ENCODE results near the gene TMEM183A.
"Not testable (repeated sequence)": the region's sequence is repeated elsewhere in the genome, so short reads cannot be mapped to it uniquely, and the experiment has no call there.

TMEM183A gene

DNA sequence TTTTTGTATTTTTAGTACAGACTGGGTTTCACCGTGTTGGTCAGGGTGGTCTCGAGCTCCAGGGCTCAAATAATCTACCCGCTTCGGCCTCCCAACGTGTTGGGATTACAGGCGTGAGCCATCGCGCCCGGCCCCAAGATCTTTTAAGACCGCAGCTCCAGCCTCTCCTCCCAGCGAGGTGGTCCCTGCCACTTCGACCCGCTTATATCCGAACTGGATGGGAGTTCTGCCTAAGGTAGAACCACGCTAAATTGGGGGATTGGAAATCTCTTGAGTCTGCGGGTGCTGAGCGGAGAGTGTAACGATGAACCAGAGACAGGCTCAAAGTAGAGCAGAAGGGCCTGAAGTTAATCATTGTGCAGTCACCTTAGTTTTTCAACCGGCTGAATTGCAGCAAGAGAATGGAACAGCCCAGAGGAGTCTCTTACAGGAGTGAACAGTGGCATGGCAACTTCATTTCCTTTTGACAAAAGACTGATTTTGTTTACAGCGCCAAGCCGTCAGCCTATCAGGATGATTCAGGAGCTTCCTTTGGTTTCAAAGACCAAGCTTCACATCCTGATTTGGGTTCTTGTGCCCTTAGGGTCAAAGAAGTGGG is 39.4 kb upstream of the TMEM183A start:
- peak overlapping the region; percentile 78 to 88 for H3K4me3 ChIP-seq (ENCODE audit: low read length in 2 of 2)
- H3K27me3 ChIP-seq (ENCODE audit: control insufficient read depth in 1 of 2, insufficient read depth in 2 of 2, low read length in 2 of 2): no peaks in the 10 kb centered on the region
- H3K9ac ChIP-seq (ENCODE audit: low read length in 2 of 2): peak overlapping the region; percentile 72 to 80
- peaks cover 20% of the 10 kb centered on the region for H3K4me1 ChIP-seq (ENCODE audit: control insufficient read depth, insufficient read depth, low read length)
- peaks cover 3 to 18% of the 10 kb centered on the region in 2 donors for H3K36me3 ChIP-seq (ENCODE audit: control insufficient read depth in 2 of 2, insufficient read depth in 2 of 2, low read length in 2 of 2)
- no peaks in the 10 kb centered on the region for H3K9me3 ChIP-seq (ENCODE audit: control insufficient read depth in 2 of 2, low read length in 2 of 2)
- H3K27ac ChIP-seq (ENCODE audit: low read length): peak overlapping the region; percentile 71

DNA sequence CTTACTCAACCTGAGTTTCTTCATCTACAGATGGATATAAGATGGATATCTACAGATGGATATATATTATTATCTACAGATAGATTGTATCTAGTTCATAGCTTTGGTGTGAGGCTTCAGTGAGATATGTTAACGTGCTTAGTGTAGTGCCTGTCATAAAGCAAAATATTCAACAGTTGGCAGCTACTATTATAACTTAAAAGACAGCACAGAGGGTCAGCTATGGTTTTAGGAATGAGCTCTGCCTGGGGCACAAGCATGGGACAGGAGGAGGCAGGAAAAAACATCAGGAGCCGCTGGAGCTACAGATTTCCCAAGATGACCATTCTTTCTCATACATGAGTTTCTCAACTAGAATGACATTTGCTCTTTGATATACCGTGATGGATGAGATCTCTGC is 38.8 kb upstream of the TMEM183A start:
- Histone ChIP-seq H3K27ac (ENCODE audit: low read length) (peak overlapping the region; percentile 71), H3K27me3 (ENCODE audit: control insufficient read depth in 1 of 2, insufficient read depth in 2 of 2, low read length in 2 of 2) (no peaks in the 10 kb centered on the region), H3K9me3 (ENCODE audit: control insufficient read depth in 2 of 2, low read length in 2 of 2) (no peaks in the 10 kb centered on the region), H3K4me3 (ENCODE audit: low read length in 2 of 2) (peak overlapping the region in 1 of 2 donors; percentile 88), H3K36me3 (ENCODE audit: control insufficient read depth in 2 of 2, insufficient read depth in 2 of 2, low read length in 2 of 2) (peaks cover 0 to 16% of the 10 kb centered on the region in 2 donors), H3K4me1 (ENCODE audit: control insufficient read depth, insufficient read depth, low read length) (peaks cover 20% of the 10 kb centered on the region), H3K9ac (ENCODE audit: low read length in 2 of 2) (peak overlapping the region; percentile 72 to 80)

DNA sequence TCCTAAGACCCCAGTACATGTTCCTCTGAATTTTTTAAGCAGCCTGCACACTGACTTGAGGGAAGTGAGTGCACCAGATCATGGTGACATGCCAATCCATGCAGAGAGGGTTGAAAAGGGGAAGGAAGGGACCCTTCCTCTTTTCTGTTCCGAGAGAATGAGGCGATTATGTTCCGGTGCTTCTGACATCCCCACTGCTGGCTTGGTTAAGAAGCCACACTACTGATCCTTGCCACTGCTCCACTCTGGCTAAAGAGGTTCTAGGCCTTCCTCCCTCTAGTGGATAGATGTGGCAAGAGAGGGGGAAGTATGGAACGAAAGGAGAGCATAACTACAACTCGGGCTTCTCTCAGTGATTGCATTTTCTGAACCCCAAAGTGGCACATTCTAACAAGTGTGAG is 38.3 kb upstream of the TMEM183A start:
- Histone ChIP-seq H3K27ac (ENCODE audit: low read length) (no peak overlapping the region), H3K36me3 (ENCODE audit: control insufficient read depth in 2 of 2, insufficient read depth in 2 of 2, low read length in 2 of 2) (peaks cover 0 to 11% of the 10 kb centered on the region in 2 donors), H3K9ac (ENCODE audit: low read length in 2 of 2) (no peak overlapping the region)

DNA sequence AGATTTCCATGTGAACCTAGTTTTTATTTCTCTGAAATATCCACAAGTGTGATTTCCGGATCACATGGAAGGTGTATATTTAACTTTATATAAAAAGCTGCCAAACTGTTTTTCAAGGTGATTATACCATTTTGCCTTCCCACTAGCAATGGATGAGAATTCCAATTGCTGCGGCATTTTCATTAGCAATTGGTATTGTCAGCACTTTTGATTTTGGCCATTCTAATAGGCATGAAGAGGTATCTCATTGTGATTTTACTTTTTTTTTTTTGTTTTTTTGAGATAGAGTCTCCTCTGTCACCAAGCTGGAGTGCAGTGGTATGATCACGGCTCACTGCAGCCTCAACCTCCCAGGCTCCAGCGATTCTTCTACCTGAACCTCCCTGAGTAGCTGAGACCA is 35.1 kb upstream of the TMEM183A start:
- Histone ChIP-seq H3K27me3 (ENCODE audit: control insufficient read depth in 1 of 2, insufficient read depth in 2 of 2, low read length in 2 of 2) (no peaks in the 10 kb centered on the region), H3K4me1 (ENCODE audit: control insufficient read depth, insufficient read depth, low read length) (peaks cover 9% of the 10 kb centered on the region), H3K9me3 (ENCODE audit: control insufficient read depth in 2 of 2, low read length in 2 of 2) (no peaks in the 10 kb centered on the region), H3K27ac (ENCODE audit: low read length) (no peak overlapping the region), H3K4me3 (ENCODE audit: low read length in 2 of 2) (no peak overlapping the region), H3K9ac (ENCODE audit: low read length in 2 of 2) (no peak overlapping the region), H3K36me3 (ENCODE audit: control insufficient read depth in 2 of 2, insufficient read depth in 2 of 2, low read length in 2 of 2) (no peaks in the 10 kb centered on the region)

More for the DNA sequence above, 38.3 kb upstream of the TMEM183A start:
- Histone ChIP-seq H3K4me1 (ENCODE audit: control insufficient read depth, insufficient read depth, low read length) (peaks cover 20% of the 10 kb centered on the region), H3K9me3 (ENCODE audit: control insufficient read depth in 2 of 2, low read length in 2 of 2) (no peaks in the 10 kb centered on the region), H3K4me3 (ENCODE audit: low read length in 2 of 2) (peak overlapping the region in 1 of 2 donors; percentile 22), H3K27me3 (ENCODE audit: control insufficient read depth in 1 of 2, insufficient read depth in 2 of 2, low read length in 2 of 2) (no peaks in the 10 kb centered on the region)

- no peaks in the 10 kb centered on the region for H3K9me3 ChIP-seq (ENCODE audit: control insufficient read depth in 2 of 2, low read length in 2 of 2)
- H3K27me3 ChIP-seq (ENCODE audit: control insufficient read depth in 1 of 2, insufficient read depth in 2 of 2, low read length in 2 of 2): peaks cover 4 to 11% of the 10 kb centered on the region in 2 donors
- H3K4me3 ChIP-seq (ENCODE audit: low read length in 2 of 2): no peak overlapping the region
- no peak overlapping the region for H3K27ac ChIP-seq (ENCODE audit: low read length)
- no peak overlapping the region for H3K9ac ChIP-seq (ENCODE audit: low read length in 2 of 2)
- no peaks in the 10 kb centered on the region for H3K36me3 ChIP-seq (ENCODE audit: control insufficient read depth in 2 of 2, insufficient read depth in 2 of 2, low read length in 2 of 2)
- no peaks in the 10 kb centered on the region for H3K4me1 ChIP-seq (ENCODE audit: control insufficient read depth, insufficient read depth, low read length)
Measured at GRCh38 chr1:202974856-202975255, 32.3 kb upstream of the TMEM183A start.

DNA sequence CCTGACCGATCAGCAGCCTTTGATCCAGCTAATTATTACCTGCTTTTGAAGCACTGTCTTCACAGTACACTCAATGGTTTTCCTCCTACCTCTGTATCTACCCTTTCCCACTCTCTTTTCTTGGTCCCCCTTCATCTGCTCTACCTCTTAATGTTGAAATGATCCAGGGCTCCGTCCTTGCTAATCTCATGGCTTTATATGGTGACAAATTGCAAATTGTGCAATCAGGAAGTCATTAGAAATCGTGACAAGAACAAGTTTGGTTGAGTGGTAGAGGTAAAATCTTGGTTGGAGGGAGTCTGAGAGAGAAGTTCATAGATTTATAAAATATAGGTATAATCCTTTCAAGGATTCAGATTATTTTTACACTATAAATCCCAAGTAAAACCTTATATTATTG is 30.5 kb upstream of the TMEM183A start:
- H3K9me3 ChIP-seq (ENCODE audit: control insufficient read depth in 2 of 2, low read length in 2 of 2): no peaks in the 10 kb centered on the region
- no peak overlapping the region for H3K4me3 ChIP-seq (ENCODE audit: low read length in 2 of 2)
- H3K9ac ChIP-seq (ENCODE audit: low read length in 2 of 2): no peak overlapping the region
- H3K27ac ChIP-seq (ENCODE audit: low read length): no peak overlapping the region
- H3K4me1 ChIP-seq (ENCODE audit: control insufficient read depth, insufficient read depth, low read length): no peaks in the 10 kb centered on the region
- peaks cover 4 to 11% of the 10 kb centered on the region in 2 donors for H3K27me3 ChIP-seq (ENCODE audit: control insufficient read depth in 1 of 2, insufficient read depth in 2 of 2, low read length in 2 of 2)
- H3K36me3 ChIP-seq (ENCODE audit: control insufficient read depth in 2 of 2, insufficient read depth in 2 of 2, low read length in 2 of 2): no peaks in the 10 kb centered on the region

DNA sequence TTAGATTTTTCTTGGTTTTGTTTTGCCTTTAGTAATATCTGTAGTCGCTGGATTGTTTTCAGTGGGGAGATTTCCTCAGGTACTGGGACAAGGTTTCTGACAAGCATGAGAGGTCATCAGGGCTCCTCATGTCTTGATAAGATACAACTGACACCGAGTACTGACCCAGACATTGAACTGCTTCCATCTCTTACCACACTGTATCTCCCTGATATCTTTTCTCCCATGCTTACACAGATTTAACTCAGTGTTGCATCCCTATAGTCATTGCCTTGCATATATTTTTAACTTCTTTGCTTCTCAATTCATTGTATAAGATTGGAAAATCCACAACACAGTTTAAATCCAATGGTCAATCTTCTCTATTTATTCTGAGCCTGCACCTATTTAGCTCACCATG is 27.7 kb upstream of the TMEM183A start:
- H3K36me3 ChIP-seq (ENCODE audit: control insufficient read depth in 2 of 2, insufficient read depth in 2 of 2, low read length in 2 of 2): no peaks in the 10 kb centered on the region
- H3K4me1 ChIP-seq (ENCODE audit: control insufficient read depth, insufficient read depth, low read length): no peaks in the 10 kb centered on the region
- no peak overlapping the region for H3K27ac ChIP-seq (ENCODE audit: low read length)
- no peak overlapping the region for H3K4me3 ChIP-seq (ENCODE audit: low read length in 2 of 2)
- no peak overlapping the region for H3K9ac ChIP-seq (ENCODE audit: low read length in 2 of 2)
- H3K9me3 ChIP-seq (ENCODE audit: control insufficient read depth in 2 of 2, low read length in 2 of 2): no peaks in the 10 kb centered on the region
- H3K27me3 ChIP-seq (ENCODE audit: control insufficient read depth in 1 of 2, insufficient read depth in 2 of 2, low read length in 2 of 2): peaks cover 4 to 11% of the 10 kb centered on the region in 2 donors

DNA sequence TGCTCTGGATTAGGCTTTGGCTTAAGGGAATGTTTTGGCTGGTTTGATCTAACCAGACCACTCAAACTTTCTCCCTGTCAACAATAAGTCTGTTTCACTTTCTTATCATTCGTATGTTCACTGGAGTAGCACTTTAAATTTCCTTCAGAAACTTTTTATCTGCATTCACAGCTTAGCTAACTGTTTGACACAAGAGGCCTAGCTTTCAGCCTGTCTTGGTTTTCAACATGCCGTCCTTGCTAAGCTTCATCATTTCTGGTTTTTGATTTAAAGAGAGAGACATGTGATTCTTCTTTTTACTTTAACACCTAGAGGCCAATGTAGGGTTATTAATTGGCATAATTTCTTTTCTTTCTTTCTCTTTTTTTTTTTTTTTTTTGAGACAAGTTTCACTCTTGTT is 25.2 kb upstream of the TMEM183A start:
- Histone ChIP-seq H3K27ac (ENCODE audit: low read length) (no peak overlapping the region), H3K9me3 (ENCODE audit: control insufficient read depth in 2 of 2, low read length in 2 of 2) (no peaks in the 10 kb centered on the region), H3K4me1 (ENCODE audit: control insufficient read depth, insufficient read depth, low read length) (no peaks in the 10 kb centered on the region), H3K9ac (ENCODE audit: low read length in 2 of 2) (no peak overlapping the region), H3K4me3 (ENCODE audit: low read length in 2 of 2) (no peak overlapping the region), H3K36me3 (ENCODE audit: control insufficient read depth in 2 of 2, insufficient read depth in 2 of 2, low read length in 2 of 2) (no peaks in the 10 kb centered on the region), H3K27me3 (ENCODE audit: control insufficient read depth in 1 of 2, insufficient read depth in 2 of 2, low read length in 2 of 2) (peaks cover 4 to 11% of the 10 kb centered on the region in 2 donors)

DNA sequence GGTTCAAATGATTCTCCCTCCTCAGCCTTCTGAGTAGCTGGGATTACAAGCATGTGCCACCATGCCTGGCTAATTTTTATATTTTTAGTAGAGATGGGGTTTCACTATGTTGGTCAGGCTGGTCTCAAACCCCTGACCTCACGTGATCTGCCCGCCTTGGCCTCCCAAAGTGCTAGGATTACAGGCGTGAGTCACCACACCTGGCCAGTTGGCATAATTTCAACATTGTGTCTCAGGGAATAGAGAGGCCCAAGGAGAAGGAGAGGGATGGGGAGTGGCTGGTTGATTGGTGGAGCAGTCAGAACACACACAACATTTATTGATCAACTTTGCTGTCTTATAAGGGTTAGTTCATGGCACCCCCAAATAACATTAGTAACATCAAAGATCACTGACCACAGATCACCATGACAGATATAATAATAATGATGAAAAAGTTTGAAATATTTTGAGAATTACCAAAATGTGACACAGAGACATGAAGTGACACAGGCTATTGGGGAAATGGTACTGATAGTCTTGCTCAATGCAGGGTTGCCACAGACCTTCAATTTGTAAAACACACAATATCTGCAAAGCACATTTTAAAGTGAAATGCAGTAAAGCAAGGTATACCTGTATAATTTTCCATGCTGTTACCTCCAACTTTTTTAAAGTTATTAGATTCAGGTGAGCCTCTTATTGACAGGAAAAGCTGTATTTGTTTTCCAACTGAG is 24.3 kb upstream of the TMEM183A start:
- peaks cover 4 to 10% of the 10 kb centered on the region in 2 donors for H3K27me3 ChIP-seq (ENCODE audit: control insufficient read depth in 1 of 2, insufficient read depth in 2 of 2, low read length in 2 of 2)
- H3K4me3 ChIP-seq (ENCODE audit: low read length in 2 of 2): no peak overlapping the region
- H3K27ac ChIP-seq (ENCODE audit: low read length): no peak overlapping the region
- no peaks in the 10 kb centered on the region for H3K9me3 ChIP-seq (ENCODE audit: control insufficient read depth in 2 of 2, low read length in 2 of 2)
- no peak overlapping the region for H3K9ac ChIP-seq (ENCODE audit: low read length in 2 of 2)
- H3K4me1 ChIP-seq (ENCODE audit: control insufficient read depth, insufficient read depth, low read length): no peaks in the 10 kb centered on the region
- no peaks in the 10 kb centered on the region for H3K36me3 ChIP-seq (ENCODE audit: control insufficient read depth in 2 of 2, insufficient read depth in 2 of 2, low read length in 2 of 2)

GRCh38 chr1:202986120-202986519 is 21.1 kb upstream of the TMEM183A start:
- H3K9me3 ChIP-seq (ENCODE audit: control insufficient read depth in 2 of 2, low read length in 2 of 2); H3K36me3 ChIP-seq (ENCODE audit: control insufficient read depth in 2 of 2, insufficient read depth in 2 of 2, low read length in 2 of 2); H3K27ac ChIP-seq (ENCODE audit: low read length); H3K9ac ChIP-seq (ENCODE audit: low read length in 2 of 2); H3K27me3 ChIP-seq (ENCODE audit: control insufficient read depth in 1 of 2, insufficient read depth in 2 of 2, low read length in 2 of 2); H3K4me3 ChIP-seq (ENCODE audit: low read length in 2 of 2); H3K4me1 ChIP-seq (ENCODE audit: control insufficient read depth, insufficient read depth, low read length): not testable (repeated sequence)

DNA sequence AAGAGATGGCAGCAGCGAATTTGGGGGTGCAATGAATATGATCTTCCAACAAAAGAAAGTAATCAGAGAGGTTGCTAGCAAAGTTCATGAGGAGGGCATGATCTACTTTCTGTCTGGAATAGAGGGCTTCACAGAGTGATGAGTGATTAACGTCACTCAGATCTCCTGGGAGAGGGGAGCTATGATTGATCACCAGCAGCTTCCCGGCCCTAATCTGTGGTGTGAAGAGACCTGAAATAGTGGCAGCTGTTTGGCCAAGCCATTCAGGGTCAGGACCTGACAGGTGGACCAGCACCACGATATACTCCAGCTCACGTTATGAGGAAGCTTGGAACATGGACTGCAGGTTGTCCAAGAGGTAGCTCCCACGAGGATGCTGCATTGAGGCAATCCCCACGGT is 19.9 kb upstream of the TMEM183A start:
- H3K27ac ChIP-seq (ENCODE audit: low read length): no peak overlapping the region
- peaks cover 0 to 4% of the 10 kb centered on the region in 2 donors for H3K27me3 ChIP-seq (ENCODE audit: control insufficient read depth in 1 of 2, insufficient read depth in 2 of 2, low read length in 2 of 2)
- H3K9me3 ChIP-seq (ENCODE audit: control insufficient read depth in 2 of 2, low read length in 2 of 2): no peaks in the 10 kb centered on the region
- no peak overlapping the region for H3K9ac ChIP-seq (ENCODE audit: low read length in 2 of 2)
- no peak overlapping the region for H3K4me3 ChIP-seq (ENCODE audit: low read length in 2 of 2)
- H3K4me1 ChIP-seq (ENCODE audit: control insufficient read depth, insufficient read depth, low read length): no peaks in the 10 kb centered on the region
- H3K36me3 ChIP-seq (ENCODE audit: control insufficient read depth in 2 of 2, insufficient read depth in 2 of 2, low read length in 2 of 2): no peaks in the 10 kb centered on the region

Measured in stomach smooth muscle (tissue), 2 donors.